Prostate gland (tissue), 2 donors: ENCODE data around the gene KLK4. TPM values are rescaled to one million over a fixed set of nuclear protein-coding genes. Genes with fewer than 3 reads are reported as not detected.

Source experiments
- DNase-seq: peaks from one replicate; pipeline ENCODE4 v3.0.0-alpha.2; 2019; ENCODE audit warnings: low spot score
- H3K27ac ChIP-seq, 2 donors: fragments of 200-600 bp; sonication (generic); 2 replicates each; pipeline ENCODE4 v1.5.1; 2017 to 2019
- H3K27me3 ChIP-seq: fragments of 200-600 bp; sonication (generic); replicated peaks from 2 replicates; pipeline ENCODE4 v1.5.1; 2019; ENCODE audit not compliant: insufficient read depth
- H3K36me3 ChIP-seq, 2 donors: fragments of 200-600 bp; sonication (generic); 1 replicate in 1 of 2; 2 replicates in 1 of 2; pipeline versions ENCODE4 v1.5.1 to v1.8.1; 2017 to 2019
- H3K4me1 ChIP-seq: fragments of 200-600 bp; sonication (generic); replicated peaks from 2 replicates; pipeline ENCODE4 v1.5.1; 2019
- H3K4me3 ChIP-seq, 2 donors: fragments of 200-600 bp; sonication (generic); 2 replicates each; pipeline ENCODE4 v1.5.1; 2017 to 2019
- H3K9me3 ChIP-seq: fragments of 200-600 bp; sonication (generic); 2 replicates; pipeline ENCODE4 v1.5.1; 2017
- POLR2A ChIP-seq: fragments of 450-650 bp; IDR thresholded peaks from one replicate; pipeline ENCODE4 v1.6.1; 2016; ENCODE audit warnings: antibody characterized with exemption, mild to moderate bottlenecking
- POLR2AphosphoS5 ChIP-seq: sonication (generic); formaldehyde crosslinking; IDR thresholded peaks from one replicate; pipeline ENCODE4 v1.6.1; 2017; ENCODE audit warnings: antibody characterized with exemption
- WGBS: methylation state at CpG from one replicate; pipeline ENCODE4 v1.1.5; 2018; 5-methylcytosine and 5-hydroxymethylcytosine counted together
- intact Hi-C: fragments of 100-400 bp; cut with DNase I; formaldehyde crosslinking; loops from one replicate; pipeline ENCODE4 v1.14.2; 2022
- total RNA-seq, 2 donors: library from RNA; depleted of rRNA; stranded (reverse); fragments of >200 nt; gene quantifications; one replicate each; pipeline ENCODE4 v1.1.0, GENCODE V29; 2016
- TF ChIP-seq, protein P1 (sequence below), 4 experiments: fragments of 200-600 bp in 2 of 4; fragments of 450-650 bp in 2 of 4; sonication (generic) in 2 of 4; IDR thresholded peaks; 1 replicate in 3 of 4; 2 replicates in 1 of 4; pipeline ENCODE4 v1.5.1; 2016 to 2019; ENCODE audit warnings: antibody characterized with exemption in 4 of 4, mild to moderate bottlenecking in 2 of 4, moderate library complexity in 2 of 4

The KLK4 gene
- total RNA-seq, 2 donors from 2014 or later, result 188 to 330 TPM

DNA sequence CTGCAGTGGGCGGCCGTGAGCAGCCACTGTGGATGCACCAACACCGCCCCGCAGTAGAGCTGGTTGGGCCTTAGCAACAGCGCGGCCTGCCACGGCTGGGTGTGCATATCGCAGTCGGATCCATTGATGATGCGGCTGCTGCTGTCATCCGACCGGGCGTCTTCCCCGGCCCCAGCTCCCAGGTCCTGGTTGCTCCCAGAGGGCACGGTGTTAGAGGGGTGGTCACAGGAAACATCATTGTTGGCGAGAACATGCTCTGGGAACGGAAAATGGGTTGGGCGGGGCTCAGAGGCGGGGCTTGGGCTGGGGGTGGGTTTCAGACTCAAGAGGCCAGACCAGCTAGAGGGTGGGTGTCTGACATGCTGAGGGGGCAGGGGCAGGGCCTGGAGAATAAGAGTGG, 38.7 kb upstream of the KLK4 start:
- intact Hi-C loops, result no loop called here
- H3K4me3 ChIP-seq, result no peak overlapping the region
- H3K4me1 ChIP-seq, result no peaks in the 10 kb centered on the region
- no peaks in the 10 kb centered on the region for H3K27me3 ChIP-seq
- no peak for TF ChIP-seq POLR2AphosphoS5
- TF ChIP-seq, protein P1, sequence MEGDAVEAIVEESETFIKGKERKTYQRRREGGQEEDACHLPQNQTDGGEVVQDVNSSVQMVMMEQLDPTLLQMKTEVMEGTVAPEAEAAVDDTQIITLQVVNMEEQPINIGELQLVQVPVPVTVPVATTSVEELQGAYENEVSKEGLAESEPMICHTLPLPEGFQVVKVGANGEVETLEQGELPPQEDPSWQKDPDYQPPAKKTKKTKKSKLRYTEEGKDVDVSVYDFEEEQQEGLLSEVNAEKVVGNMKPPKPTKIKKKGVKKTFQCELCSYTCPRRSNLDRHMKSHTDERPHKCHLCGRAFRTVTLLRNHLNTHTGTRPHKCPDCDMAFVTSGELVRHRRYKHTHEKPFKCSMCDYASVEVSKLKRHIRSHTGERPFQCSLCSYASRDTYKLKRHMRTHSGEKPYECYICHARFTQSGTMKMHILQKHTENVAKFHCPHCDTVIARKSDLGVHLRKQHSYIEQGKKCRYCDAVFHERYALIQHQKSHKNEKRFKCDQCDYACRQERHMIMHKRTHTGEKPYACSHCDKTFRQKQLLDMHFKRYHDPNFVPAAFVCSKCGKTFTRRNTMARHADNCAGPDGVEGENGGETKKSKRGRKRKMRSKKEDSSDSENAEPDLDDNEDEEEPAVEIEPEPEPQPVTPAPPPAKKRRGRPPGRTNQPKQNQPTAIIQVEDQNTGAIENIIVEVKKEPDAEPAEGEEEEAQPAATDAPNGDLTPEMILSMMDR (IDR thresholded peaks at IDR 0.05), result no peak
- no peak for TF ChIP-seq POLR2A
- WGBS, result 50% methylated on average over 19 of the region's 19 CpGs
- no peaks in the 10 kb centered on the region for H3K36me3 ChIP-seq
- no peak for DNase-seq
- H3K27ac ChIP-seq, result no peak overlapping the region
- no peaks in the 10 kb centered on the region for H3K9me3 ChIP-seq

DNA sequence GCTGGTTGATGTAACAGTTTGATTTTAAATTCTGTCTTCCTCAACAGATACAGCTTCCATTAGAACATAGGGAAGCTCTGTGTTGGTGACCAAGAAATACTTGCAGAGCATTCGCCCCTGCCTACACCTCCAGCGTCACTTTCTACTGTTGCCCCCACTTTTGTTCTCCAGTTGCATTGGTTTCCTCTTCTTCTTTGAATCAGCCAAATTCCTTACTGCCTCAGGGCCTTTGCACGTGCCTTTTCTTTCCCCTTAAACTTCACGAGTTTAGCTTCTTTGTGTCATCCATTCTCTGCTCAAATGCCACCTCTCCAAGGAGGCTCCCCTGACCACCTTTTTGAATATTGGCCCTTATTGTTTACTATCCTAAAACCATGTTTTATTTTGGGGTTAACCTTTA, 35.9 kb upstream of the KLK4 start:
- no peak for DNase-seq
- H3K9me3 ChIP-seq, result no peaks in the 10 kb centered on the region
- H3K27ac ChIP-seq, result no peak overlapping the region
- H3K4me3 ChIP-seq, result no peak overlapping the region
- intact Hi-C loops, result no loop called here
- no peak for TF ChIP-seq POLR2AphosphoS5
- TF ChIP-seq, protein P1 (IDR thresholded peaks at IDR 0.05), result no peak
- no peak for TF ChIP-seq POLR2A
- whole genome bisulfite sequencing, result 78% methylated on average over 4 of the region's 4 CpGs
- no peaks in the 10 kb centered on the region for H3K27me3 ChIP-seq
- no peaks in the 10 kb centered on the region for H3K4me1 ChIP-seq
- H3K36me3 ChIP-seq, result no peaks in the 10 kb centered on the region

DNA sequence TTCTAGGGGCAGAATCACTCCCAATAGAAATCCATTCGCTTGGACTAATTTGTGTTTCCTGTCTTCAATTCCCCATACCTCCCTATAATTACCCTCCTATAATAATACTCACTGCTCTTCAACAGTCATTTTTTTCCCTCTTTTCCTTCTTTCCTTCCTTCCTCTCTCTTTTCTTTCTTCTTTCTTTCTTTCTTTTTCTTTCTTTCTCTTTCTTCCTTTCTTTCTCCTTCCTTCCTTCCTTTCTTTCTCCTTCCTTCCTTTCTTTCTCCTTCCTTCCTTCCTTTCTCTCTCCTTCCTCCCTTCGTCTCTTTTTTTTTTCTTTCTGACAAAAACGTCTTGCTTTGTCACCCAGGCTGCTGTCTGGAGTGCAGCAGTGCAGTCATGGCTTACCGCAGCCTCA, 33.6 kb upstream of the KLK4 start:
- H3K4me3 ChIP-seq, result no peak overlapping the region
- H3K36me3 ChIP-seq, result no peaks in the 10 kb centered on the region
- no peaks in the 10 kb centered on the region for H3K27me3 ChIP-seq
- TF ChIP-seq POLR2AphosphoS5 (no peak), POLR2A (no peak)
- TF ChIP-seq, protein P1 (IDR thresholded peaks at IDR 0.05), result no peak
- intact Hi-C loops, result no loop called here
- no peak for DNase-seq
- H3K9me3 ChIP-seq, result no peaks in the 10 kb centered on the region
- no peaks in the 10 kb centered on the region for H3K4me1 ChIP-seq
- H3K27ac ChIP-seq, result no peak overlapping the region
- 71% methylated on average over 4 of the region's 4 CpGs for WGBS

DNA sequence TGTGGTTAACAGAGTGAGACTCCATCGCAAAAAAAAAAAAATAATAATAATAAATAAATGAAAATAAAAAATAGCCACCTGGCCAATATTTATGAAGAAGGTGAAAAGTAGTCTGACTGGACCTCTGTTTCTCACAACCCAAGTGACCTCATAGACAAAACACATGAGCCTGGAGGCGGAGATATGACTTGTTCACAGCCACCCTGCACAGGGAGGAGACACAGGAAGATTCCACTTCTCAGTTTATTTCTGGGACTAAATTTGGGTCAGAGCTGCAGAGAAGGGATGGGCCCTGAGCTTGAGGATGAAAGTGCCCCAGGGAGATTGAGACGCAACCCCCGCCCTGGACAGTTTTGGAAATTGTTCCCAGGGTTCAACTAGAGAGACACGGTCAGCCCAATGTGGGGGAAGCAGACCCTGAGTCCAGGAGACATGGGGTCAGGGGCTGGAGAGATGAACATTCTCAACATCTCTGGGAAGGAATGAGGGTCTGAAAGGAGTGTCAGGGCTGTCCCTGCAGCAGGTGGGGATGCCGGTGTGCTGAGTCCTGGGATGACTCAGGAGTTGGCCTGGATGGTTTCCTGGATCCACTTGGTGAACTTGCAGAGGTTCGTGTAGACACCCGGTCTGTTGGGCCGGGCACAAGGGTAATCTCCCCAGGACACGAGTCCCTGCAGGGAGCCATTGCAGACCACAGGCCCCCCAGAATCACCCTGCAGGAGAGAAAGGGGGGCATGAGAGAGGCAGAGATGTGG, 32.1 kb upstream of the KLK4 start:
- Histone ChIP-seq H3K4me3 (no peak overlapping the region), H3K4me1 (no peaks in the 10 kb centered on the region), H3K9me3 (no peaks in the 10 kb centered on the region), H3K27me3 (no peaks in the 10 kb centered on the region), H3K27ac (no peak overlapping the region), H3K36me3 (no peaks in the 10 kb centered on the region)
- TF ChIP-seq, protein P1 (IDR thresholded peaks at IDR 0.05), result no peak
- no peak for DNase-seq
- 84% methylated on average over 10 of the region's 10 CpGs for WGBS
- intact Hi-C loops, result no loop called here

DNA sequence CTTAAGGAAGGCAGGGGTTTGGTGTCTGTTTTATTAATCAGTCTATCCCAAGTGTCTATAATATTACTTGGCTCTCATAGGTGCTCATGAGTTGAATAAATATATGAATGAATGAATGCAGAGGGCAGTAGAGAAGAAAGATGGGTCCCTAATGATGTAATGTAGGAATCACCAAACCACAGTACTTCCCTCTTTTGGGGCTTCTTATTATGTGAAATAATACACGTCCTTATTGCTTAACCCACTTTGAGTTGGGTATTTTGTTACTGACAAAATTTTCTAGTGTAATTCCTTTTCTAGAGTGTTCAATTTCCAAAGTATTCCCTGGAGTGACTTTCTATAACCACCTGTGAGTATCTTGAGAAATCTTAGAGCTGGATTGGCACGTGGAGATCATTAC, 28.4 kb upstream of the KLK4 start:
- Histone ChIP-seq H3K27ac (no peak overlapping the region), H3K36me3 (no peaks in the 10 kb centered on the region), H3K4me1 (no peaks in the 10 kb centered on the region), H3K9me3 (no peaks in the 10 kb centered on the region), H3K27me3 (no peaks in the 10 kb centered on the region), H3K4me3 (no peak overlapping the region)
- no peak for DNase-seq
- no peak for TF ChIP-seq POLR2AphosphoS5
- no peak for TF ChIP-seq POLR2A
- TF ChIP-seq, protein P1 (IDR thresholded peaks at IDR 0.05), result no peak
- 84% methylated on average over 2 of the region's 2 CpGs for WGBS
- intact Hi-C loops, result no loop called here
